Breast epithelium (tissue), 3 donors: ENCODE data around the gene DMD.

ENCODE experiments used
- POLR2A ChIP-seq: fragments of 450-650 bp; IDR thresholded peaks from one replicate; pipeline ENCODE4 v1.6.1; 2016; ENCODE audit warnings: antibody characterized with exemption, mild to moderate bottlenecking, moderate library complexity
- POLR2AphosphoS5 ChIP-seq, 3 donors: sonication (generic); formaldehyde crosslinking; IDR thresholded peaks; one replicate each; pipeline ENCODE4 v1.6.1; 2017; ENCODE audit warnings: antibody characterized with exemption in 3 of 3
- TF ChIP-seq, protein P1 (sequence below), 3 donors: fragments of 450-650 bp; IDR thresholded peaks; one replicate each; pipeline ENCODE4 v1.5.1; 2016 to 2017; ENCODE audit warnings: antibody characterized with exemption in 3 of 3, mild to moderate bottlenecking in 3 of 3, moderate library complexity in 3 of 3

DNA sequence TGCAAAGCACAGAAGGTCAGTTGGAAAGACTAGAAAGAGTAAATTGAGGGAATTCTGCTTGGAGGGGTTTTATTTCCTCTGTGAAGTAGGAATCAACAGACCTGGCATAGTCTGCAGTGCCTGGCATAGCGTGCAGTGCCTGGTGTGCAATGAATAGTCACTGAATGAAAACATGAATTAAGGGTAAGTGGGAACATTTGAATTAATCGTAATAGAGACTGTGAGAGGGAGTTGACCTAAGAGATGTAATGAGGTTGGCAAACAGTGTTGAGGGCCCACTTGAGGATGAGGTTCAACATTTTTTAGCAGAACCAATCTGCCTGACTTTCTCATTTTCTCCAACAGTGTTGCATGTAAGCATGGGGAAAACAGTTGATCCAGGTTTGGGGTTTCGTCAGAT is 1762.3 kb downstream of the DMD start:
- TF ChIP-seq, protein P1, sequence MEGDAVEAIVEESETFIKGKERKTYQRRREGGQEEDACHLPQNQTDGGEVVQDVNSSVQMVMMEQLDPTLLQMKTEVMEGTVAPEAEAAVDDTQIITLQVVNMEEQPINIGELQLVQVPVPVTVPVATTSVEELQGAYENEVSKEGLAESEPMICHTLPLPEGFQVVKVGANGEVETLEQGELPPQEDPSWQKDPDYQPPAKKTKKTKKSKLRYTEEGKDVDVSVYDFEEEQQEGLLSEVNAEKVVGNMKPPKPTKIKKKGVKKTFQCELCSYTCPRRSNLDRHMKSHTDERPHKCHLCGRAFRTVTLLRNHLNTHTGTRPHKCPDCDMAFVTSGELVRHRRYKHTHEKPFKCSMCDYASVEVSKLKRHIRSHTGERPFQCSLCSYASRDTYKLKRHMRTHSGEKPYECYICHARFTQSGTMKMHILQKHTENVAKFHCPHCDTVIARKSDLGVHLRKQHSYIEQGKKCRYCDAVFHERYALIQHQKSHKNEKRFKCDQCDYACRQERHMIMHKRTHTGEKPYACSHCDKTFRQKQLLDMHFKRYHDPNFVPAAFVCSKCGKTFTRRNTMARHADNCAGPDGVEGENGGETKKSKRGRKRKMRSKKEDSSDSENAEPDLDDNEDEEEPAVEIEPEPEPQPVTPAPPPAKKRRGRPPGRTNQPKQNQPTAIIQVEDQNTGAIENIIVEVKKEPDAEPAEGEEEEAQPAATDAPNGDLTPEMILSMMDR (IDR thresholded peaks at IDR 0.05): no peak
- TF ChIP-seq POLR2A (no peak), POLR2AphosphoS5 (IDR thresholded peaks at IDR 0.05) (no peak)
